ENCODE data around the gene GRID2.

Gene GRID2

DNA sequence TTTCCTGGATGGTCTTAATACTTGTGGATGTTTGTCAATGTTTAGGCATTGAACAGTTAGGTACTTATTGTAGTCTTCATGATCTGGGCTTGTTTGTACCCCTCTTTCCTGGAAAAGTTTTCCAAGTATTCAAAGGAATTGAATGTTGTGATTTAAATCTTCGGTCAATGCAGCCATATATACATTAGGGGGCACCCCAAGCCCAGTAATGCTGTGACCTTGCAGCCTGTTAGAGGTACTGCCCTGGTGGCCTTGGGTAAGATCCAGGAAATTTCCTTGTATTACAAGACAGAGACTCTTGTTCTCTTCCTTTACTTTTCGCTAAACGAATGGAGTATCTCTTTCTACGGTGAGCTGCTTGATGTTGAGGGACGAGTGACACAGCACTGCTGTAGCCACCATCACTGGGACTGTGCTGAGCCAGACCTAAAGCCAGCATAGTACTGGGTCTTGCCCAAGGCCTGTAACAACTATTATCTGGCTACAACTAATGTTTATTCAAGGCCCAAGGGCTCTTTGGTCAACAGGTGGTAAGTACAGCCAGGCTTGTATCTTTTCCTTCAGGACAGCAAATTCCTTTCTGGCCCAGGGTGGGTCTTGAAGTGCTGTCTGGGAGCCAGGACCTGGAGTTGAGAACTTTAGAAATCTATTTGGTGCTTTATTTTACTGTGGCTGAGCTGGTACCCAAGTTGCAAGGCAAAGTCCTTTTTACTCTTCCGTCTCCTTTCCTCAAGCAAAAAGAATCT lies 1406.5 kb downstream of the GRID2 start:
- no peak for FAIRE-seq
- DNase-seq (ENCODE audit: insufficient read length, low spot score): no peak

GRCh38 chr4:93710847-93711430 lies 1407.2 kb downstream of the GRID2 start:
- no peak for FAIRE-seq
- no peak for DNase-seq (ENCODE audit: insufficient read length, low spot score)

- DNase-seq (ENCODE audit: insufficient read length, low spot score): no peak
- FAIRE-seq: no peak
These were observed 1414.5 kb downstream of the GRID2 start for GRCh38 chr4:93718233-93718632.

GRCh38 chr4:93719552-93719951 lies 1415.8 kb downstream of the GRID2 start:
- FAIRE-seq (no peak), DNase-seq (ENCODE audit: insufficient read length, low spot score) (no peak)

- no peak for DNase-seq (ENCODE audit: insufficient read length, low spot score)
- no peak for FAIRE-seq
These were observed 1418.7 kb downstream of the GRID2 start for GRCh38 chr4:93722446-93722845.

GRCh38 chr4:93730251-93730650 lies 1426.5 kb downstream of the GRID2 start:
- FAIRE-seq (no peak), DNase-seq (ENCODE audit: insufficient read length, low spot score) (no peak)

DNA sequence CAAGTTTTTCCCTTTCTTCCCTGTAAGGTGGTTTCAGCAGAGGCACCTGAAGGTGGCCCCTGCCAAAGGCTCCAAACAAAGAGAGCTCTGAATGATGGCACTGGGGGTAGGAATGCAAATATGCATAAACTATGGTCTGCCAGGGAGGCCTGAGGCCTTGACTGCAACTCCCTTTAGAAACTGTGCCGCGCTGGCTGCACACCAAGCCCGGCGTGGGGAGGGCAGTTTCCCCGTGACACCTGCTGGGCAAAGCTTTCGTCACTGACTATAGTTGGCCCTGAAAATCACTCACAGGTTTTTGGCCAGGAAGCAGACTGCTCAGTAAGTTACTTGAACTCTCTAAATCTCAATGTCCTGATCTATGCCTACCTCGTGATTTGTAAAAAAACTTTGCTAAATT lies 1427.0 kb downstream of the GRID2 start:
- DNase-seq (ENCODE audit: insufficient read length, low spot score): no peak
- FAIRE-seq: no peak

GRCh38 chr4:93731456-93731855 lies 1427.7 kb downstream of the GRID2 start:
- no peak for FAIRE-seq
- peak; percentile 1 for DNase-seq (ENCODE audit: insufficient read length, low spot score)

DNA sequence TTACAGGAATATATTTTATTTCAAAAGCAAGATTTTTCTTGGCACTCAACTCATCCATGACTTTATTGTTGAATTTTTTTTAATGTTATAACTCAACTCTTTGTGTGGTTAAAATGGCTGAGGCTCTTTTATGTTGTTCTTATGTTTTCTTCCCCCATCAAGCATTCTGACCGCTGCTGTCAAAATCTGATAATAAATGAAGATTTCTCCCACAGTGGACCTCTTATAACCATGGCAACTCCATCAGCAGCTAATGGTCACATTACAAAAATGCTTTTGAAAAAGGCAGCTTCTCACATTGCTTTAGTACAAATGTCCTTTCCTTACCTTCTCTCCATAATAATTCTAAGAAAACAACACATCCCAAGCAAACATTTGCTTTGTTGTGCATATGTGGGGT lies 1428.7 kb downstream of the GRID2 start:
- no peak for DNase-seq (ENCODE audit: insufficient read length, low spot score)
- FAIRE-seq: no peak

- FAIRE-seq: no peak
- DNase-seq (ENCODE audit: insufficient read length, low spot score): no peak
These were observed 1437.1 kb downstream of the GRID2 start for GRCh38 chr4:93740890-93741289.

DNA sequence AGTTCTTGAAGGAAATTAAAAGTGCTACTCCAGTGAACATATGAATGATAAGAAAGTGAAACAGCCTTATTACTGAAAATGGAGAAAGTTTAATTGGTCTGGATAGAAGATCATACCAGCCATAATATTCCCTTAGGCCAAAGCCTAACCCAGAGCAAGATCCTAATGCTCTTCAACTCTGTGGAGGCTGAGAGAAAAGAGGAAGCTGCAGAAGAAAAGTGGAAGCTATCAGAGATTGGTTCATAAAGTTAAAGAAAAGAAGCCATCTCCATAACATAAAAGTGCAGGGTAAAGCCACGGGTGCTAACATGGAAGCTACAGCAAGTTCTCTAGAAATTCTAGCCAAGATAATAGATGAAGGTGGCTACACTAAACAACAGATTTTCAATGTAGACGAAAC lies 1439.3 kb downstream of the GRID2 start:
- DNase-seq (ENCODE audit: insufficient read length, low spot score): no peak
- FAIRE-seq: no peak

DNA sequence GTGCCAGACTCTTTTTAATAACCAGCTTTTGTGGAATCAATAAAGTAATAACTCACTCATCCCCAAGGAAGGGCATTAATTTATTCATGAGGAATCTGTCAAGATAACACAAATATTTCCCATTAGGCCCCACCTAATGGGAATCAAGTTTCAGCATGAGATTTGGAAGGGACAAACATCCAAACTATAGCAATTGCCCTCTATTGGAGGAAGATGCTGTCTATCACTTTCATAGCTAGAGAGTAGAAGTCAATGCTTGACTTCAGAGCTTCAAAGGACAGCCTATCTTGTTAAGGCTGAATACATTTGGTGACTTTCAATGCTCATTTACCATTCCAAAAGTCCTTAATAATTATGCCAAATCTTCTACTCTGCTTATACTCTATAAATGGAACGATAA lies 1439.9 kb downstream of the GRID2 start:
- FAIRE-seq (no peak), DNase-seq (ENCODE audit: insufficient read length, low spot score) (no peak)

DNA sequence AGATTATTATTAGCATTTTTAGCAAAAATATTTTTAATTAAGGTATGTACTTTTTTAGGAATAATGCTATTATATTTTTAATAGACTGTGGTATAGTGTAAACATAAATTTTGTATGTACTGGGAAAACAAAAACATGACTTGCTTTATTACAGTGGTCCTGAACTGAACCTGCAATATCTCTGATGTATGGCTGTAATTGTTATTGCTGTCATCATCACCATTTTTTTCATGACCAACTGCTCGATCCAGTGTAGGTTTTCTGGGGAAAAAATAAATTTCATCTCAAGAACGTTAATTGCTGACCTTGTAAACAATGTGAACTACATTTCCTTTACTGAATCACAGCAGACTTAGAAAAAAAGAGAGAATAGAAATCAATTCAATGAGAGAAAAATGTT lies 1441.2 kb downstream of the GRID2 start:
- FAIRE-seq: no peak

DNA sequence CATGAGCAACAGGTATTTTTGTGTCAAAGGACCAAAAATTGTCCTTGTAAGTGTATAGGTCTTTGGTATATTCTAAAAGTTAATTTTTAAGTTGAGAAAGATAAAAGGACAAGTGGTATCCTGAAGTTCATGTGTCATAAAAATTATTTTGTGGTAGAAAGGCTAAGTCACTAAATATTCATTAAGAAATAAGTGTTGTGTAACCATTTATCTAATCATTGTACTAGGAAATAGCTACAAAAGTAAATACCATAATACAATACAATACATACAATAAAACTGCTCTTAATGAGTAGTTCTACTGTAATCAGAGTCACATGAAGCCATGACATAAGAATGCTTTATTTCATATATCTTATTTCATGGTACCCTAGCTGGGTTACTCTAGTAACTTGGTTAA lies 1442.3 kb downstream of the GRID2 start:
- DNase-seq (ENCODE audit: insufficient read length, low spot score) (no peak), FAIRE-seq (no peak)

More for the DNA sequence above, 1441.2 kb downstream of the GRID2 start:
- no peak for DNase-seq (ENCODE audit: insufficient read length, low spot score)

DNA sequence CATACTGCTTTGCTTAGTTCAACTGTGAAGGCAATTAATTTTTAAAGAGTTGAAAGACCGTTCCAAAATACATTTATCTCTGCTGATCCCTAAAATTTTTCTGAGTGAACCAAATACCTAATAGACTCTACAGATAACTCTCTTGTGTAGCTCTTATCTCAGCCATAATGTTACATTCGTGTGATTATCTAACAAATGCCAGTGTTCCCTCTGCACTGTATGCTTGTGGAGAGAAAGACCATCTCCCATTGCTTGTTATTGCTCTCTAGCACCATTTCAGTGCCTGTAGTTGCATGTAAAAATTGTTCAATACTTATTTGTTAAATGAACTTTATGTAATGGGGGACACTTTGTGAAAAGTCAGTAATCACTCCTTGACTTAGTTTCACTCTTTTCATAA lies 1443.5 kb downstream of the GRID2 start:
- DNase-seq (ENCODE audit: insufficient read length, low spot score) (no peak), FAIRE-seq (no peak)

GRCh38 chr4:93748373-93749291 lies 1444.9 kb downstream of the GRID2 start:
- DNase-seq (ENCODE audit: insufficient read length, low spot score): no peak
- no peak for FAIRE-seq

DNA sequence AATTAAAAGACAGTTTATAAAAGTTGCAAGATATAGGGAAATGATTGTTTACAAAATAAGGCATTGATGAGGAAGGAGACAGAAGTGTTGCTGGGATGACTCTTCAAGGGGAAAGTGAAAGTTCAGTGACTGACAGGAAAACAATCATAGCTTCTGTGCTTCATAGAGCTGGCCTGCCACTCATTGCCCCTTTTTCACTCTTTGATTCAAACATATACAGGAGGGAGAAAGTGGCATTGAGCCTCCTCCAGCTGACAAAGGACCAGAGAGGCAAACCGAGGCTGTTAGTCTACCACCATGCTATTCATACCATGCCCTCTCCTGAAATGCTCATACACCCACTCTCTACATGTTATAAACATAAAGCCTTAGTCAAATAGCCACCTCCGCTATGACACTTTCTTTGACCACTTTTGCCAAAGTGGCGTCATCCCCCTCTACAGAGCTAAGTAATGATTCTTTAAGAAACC lies 1445.6 kb downstream of the GRID2 start:
- no peak for DNase-seq (ENCODE audit: insufficient read length, low spot score)

GRCh38 chr4:93751411-93751810 lies 1447.6 kb downstream of the GRID2 start:
- FAIRE-seq (no peak), DNase-seq (ENCODE audit: insufficient read length, low spot score) (no peak)

More for the DNA sequence above, 1445.6 kb downstream of the GRID2 start:
- FAIRE-seq: no peak

DNA sequence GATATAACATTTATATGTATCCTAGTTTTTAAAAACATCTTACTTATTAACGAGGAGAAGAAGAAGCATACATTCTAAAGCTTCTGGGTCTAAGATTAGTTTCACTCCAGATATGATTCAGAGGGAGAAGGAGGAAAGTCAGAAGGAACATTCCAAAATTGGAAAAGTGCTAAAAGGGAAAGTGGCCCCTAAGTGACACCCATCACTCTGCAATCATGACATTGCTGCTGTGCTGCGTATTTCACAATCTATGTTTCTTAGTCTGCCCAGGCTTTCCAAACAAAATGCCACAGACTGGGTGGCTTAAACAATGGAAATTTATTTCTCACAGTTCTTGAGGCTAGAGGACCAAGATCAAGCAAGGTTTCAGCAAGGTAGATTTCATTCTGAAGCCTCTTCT lies 1452.3 kb downstream of the GRID2 start:
- FAIRE-seq (no peak), DNase-seq (ENCODE audit: insufficient read length, low spot score) (no peak)

DNA sequence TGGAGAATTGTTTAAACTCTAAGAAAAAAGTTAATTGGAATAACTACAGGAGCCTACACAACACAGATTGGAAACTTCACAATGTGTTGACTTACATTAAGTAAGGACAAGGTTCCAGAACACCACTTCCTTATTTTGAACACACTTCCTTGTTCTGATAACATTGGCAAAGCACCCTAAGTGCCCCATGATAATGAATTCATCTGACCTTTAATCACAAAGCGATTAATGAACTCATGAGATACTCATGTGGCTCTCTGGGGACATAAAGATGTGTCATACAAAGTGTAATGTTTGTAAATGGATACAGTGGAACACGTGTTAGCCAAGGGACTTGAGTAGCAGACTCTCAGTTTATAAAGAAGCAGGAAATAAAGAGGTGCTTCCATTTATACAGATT lies 1455.7 kb downstream of the GRID2 start:
- no peak for FAIRE-seq
- DNase-seq (ENCODE audit: insufficient read length, low spot score): no peak

DNA sequence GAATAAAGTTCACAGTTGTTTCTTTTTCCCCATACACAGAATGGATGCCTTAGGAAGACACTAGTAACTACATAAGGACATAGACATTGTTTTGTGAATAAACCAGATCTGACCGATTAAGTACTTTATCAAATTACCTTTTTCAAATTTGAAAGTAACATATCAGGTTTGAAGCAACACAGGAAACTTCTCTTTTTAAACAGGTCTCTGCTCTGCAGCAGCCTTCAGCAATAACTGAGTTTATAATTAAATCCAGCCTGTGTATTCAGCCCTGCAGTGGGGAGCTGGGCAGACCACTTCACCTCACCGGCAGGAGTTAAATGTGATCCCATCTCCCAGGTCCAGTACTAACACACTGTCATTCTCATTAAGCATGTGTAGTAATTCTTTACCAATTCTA lies 1456.5 kb downstream of the GRID2 start:
- DNase-seq (ENCODE audit: insufficient read length, low spot score): no peak
- FAIRE-seq: no peak
